Transverse colon (tissue), 4 donors: ENCODE results near the gene TFIP11.

Source experiments
- CTCF ChIP-seq, 5 experiments: fragments of 200-600 bp in 3 of 5; fragments of 450-650 bp in 2 of 5; sonication (generic) in 3 of 5; IDR thresholded peaks; 1 replicate in 2 of 5; 2 replicates in 3 of 5; pipeline ENCODE4 v1.5.1; 2016 to 2017; ENCODE audit warnings: antibody characterized with exemption in 5 of 5, inconsistent platforms in 3 of 5, mild to moderate bottlenecking in 2 of 5, moderate library complexity in 1 of 5
- POLR2A ChIP-seq: fragments of 450-650 bp; IDR thresholded peaks from one replicate; pipeline ENCODE4 v1.6.1; 2016; ENCODE audit warnings: antibody characterized with exemption, mild to moderate bottlenecking, moderate library complexity
- POLR2AphosphoS5 ChIP-seq, 3 donors: sonication (generic); formaldehyde crosslinking; IDR thresholded peaks; one replicate each; pipeline ENCODE4 v1.6.1; 2016; ENCODE audit warnings: antibody characterized with exemption in 3 of 3

GRCh38 chr22:26485013-26485412 is 27.3 kb downstream of the TFIP11 start:
- TF ChIP-seq CTCF (IDR thresholded peaks at IDR 0.05) (no peak), POLR2A (no peak), POLR2AphosphoS5 (IDR thresholded peaks at IDR 0.05) (no peak)
